ENCODE data around the gene TBC1D8B. TPM values are rescaled to one million over a fixed set of nuclear protein-coding genes. Genes with fewer than 3 reads are reported as not detected.
"Not testable (repeated sequence)": the region's sequence is repeated elsewhere in the genome, so short reads cannot be mapped to it uniquely, and the experiment has no call there.

TBC1D8B gene
- 0.78 TPM for total RNA-seq

DNA sequence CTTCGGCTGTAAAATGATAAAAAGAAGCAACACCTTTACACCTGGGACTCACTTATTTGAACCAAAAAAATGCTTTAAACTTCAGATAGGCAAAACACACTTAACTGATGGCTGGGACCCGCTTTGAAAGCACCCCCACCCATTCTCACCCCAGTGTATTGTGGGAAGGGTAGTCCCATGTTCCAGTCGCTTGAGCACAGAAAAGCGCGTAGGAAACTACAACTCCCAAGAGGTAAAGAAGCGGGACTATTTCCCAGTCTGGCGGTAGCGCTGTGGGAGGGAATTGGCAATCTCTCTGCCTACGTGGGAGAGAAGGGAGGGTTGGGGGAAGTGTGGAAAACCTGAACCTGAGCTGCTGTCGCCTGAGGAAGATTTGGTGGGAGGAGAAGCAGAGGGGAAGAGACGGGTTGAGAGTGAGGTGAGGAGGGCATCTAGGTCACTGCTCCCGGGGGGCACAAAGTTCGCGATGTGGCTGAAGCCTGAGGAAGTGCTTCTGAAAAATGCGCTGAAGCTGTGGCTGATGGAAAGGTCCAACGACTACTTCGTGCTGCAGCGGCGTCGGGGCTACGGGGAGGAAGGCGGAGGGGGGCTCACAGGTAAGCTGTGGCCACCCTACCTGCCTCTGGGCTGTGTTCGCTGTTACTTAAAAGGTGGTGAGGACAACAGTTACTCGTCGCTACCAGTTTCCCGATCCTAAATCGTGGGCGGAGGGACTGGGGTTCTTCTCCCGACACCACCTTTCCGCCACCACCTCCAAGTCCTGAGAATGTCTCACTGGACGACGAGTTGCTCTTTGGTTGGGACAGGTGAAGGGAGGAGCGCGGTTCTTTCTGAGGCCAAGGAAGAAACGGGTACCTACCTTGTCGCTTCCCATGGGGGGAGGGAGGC is at the start of gene TBC1D8B:
TSS of gene TBC1D8B (plus strand) at position 286 of the 888 bp plus-strand sequence. CDS start at position 467, 181 bp downstream.
- peak; percentile 60 for DNase-seq

DNA sequence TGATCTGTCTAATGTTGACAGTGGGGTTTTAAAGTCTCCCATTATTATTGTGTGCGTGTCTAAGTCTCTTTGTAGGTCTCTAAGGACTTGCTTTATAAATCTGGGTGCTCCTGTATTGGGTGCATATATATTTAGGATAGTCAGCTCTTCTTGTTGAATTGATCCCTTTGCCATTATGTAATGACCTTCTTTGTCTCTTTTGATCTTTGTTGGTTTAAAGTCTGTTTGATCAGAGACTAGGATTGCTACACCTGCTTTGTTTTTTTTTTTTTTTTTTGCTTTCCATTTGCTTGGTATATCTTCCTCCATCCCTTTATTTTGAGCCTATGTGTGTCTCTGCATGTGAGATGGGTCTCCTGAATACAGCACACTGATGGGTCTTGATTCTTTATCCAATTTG is 33.2 kb upstream of the TBC1D8B start:
- DNase-seq = not testable (repeated sequence)

DNA sequence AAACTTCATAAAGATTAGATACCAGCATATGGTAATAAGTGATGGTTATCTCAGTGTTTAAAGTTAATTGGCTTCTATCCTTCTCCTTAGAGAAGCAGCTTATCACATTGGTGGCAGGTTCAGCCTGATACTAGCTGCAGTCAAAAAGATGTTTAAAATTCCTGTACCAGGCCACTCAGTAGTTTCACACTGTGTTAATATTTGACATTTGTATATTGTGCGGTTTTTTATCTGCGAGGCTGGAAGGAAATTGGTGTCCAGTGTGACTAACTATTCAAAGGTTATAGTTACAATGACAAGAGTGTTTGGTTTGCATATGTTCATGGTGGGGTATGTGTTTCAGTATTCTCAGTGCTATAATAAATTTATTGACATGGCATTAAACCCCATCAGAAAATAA is 27.5 kb upstream of the TBC1D8B start:
- no peak for DNase-seq

DNA sequence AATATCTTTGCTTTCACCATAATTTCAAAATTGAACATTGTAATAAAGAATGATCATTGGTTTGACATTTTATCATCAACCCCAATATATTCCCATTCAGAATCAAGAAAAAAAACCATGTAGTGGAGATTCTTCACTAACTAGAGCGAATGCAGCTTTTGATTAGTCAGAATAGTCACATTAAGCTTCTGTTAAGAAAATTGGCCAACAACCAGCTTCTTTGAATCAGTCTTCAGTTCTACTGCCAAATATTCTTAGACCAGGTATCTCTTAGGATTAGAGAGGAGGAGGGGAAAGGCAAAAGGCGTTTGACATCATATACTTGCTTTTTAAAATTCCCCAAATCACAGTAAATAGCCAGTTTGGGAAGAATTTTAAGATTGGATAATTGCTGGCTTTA is 22.2 kb upstream of the TBC1D8B start:
- no peak for DNase-seq

DNA sequence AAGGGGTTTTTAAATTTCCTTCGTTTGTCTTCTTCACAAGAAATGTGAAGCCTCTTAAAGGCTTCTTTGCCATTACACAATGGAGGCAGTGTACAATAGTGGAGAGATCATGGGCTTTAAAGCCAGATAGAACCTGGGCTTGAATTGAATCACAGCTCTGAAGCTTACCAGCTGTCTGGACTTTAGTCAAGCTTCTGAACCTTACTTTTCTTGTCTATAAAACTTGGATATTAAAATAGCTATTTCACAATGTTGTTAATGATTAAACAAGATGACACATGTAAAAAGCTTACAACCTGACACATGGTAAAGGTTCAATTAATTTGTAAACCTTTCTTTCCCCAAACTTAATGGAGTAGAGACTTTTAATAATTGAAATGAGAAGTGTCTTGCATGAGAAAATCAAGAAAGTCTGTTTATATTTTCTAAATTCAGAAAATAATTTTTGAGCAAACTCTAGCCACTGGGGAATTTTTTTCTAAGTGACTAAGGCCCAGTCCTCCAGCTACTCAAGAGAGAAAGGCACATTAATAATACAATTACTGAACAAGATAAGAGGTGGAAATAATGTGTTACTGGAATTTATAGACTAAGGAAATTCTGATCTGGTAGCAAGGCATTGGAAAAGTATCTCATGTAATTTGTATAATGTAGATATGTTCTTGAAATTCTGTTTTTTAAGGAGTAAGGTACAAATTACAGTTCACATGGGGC is 21.7 kb upstream of the TBC1D8B start:
- no peak for DNase-seq

DNA sequence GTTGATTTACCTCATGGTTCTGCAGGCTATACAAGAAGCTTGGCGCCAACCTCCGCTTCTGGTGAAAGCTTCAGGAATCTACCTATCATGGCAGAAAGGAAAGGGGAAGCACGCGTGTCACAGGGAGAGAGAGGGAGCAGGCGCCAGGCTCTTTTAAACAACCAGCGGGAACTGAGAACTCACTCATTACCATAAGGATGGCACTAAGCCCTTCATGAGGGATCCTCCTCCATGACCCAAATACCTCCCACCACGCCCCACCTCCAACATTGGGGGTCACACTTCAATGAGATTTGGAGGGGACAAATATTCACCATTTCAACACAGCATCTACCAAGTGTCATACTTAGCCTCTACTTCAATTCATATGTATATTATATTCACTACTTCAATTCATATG is 18.8 kb upstream of the TBC1D8B start:
- DNase-seq = no peak

DNA sequence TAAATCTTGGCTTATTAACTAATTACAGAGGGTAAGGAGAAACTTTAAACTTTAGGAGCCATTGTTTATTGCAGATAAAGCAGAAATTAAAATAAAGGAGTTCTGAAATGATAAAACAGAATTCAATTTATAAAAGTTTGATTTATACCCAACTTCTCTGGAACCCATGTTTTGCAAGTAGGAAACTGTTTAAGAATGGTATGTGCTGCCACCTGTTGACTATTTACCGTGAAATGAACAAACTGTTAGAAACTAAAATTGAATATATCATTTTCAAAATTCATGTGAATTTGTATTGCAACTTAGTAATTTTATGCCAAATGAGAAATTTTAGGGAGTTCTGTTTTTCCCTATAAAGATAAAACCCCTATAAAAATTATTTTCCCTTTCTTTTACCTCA is 11.0 kb upstream of the TBC1D8B start:
- DNase-seq = no peak

DNA sequence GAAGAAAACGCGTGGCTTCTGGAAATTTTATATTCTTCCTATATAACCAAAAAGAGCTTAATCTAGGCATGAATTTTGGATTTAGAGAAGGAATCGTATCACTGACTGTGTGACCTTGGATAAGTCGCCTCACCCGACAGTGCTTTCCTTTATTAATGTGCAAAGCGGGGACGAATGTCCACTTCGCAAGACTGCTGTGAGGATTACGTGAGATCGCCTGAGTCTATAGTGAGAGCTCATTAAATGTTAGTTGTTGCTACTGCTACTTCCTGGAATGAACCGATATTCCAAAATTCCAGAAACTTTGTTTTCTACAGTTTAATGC is 448 bp upstream of the TBC1D8B start:
- DNase-seq = no peak

DNA sequence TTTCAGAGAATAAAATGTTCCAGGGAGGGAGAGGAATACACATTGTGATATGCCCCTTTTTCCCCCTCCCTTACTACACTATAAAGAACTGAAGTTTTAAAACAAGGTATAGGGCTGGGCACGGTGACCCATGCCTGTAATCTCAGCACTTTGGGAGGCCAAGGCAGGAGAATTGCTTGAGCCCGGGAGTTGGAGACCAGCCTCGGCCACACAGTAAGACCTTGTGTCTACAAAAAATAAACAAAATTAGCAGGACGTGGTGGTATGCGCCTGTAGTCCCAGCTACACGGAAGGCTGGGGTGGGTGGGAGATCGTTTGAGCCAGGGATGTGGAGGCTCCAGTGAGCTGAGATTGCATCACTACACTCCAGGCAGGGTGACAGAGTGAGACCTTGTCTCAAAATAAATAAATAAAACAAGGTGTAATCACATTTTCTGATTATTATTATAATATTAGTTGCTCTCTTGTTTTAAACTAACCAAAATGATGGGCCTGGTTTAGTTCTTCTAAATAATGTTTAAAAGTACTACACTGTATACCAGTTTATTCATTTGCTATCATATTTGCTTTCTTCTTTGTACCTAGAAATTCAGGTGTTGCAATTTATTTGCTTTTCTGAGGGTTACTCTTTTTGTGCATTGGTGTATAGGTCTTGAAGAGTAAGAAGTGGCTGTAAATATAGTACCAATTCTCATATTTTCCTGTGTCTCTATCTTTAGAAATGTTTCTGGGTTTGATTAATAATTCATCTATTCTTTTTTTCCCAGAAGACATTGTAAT is 8.8 kb downstream of the TBC1D8B start:
- no peak for DNase-seq

DNA sequence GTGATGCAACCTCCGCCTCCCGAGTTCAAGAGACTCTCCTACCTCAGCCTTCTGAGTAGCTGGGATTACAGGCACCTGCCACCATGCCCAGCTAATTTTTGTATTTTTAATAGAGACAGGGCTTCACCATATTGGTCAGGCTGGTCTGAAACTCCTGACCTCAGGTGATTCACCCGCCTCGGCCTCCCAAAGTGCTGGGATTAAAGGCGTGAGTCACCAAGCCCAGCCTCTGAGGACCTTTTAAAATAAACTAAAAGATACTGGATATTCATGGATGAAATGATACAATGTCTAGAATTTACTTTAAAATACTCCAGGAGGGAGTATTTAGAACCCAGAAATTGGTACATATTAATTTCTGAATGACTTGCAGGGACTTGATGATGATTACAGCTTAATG is 10.5 kb downstream of the TBC1D8B start:
- DNase-seq = not testable (repeated sequence)

DNA sequence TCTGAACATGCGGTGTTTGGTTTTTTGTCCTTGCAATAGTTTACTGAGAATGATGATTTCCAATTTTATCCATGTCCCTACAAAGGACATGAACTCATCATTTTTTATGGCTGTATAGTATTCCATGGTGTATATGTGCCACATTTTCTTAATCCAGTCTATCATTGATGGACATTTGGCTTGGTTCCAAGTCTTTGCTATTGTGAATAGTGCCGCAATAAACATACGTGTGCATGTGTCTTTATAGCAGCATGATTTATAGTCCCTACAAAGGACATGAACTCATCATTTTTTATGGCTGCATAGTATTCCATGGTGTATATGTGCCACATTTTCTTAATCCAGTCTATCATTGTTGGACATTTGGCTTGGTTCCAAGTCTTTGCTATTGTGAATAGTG is 11.6 kb downstream of the TBC1D8B start:
- not testable (repeated sequence) for DNase-seq

DNA sequence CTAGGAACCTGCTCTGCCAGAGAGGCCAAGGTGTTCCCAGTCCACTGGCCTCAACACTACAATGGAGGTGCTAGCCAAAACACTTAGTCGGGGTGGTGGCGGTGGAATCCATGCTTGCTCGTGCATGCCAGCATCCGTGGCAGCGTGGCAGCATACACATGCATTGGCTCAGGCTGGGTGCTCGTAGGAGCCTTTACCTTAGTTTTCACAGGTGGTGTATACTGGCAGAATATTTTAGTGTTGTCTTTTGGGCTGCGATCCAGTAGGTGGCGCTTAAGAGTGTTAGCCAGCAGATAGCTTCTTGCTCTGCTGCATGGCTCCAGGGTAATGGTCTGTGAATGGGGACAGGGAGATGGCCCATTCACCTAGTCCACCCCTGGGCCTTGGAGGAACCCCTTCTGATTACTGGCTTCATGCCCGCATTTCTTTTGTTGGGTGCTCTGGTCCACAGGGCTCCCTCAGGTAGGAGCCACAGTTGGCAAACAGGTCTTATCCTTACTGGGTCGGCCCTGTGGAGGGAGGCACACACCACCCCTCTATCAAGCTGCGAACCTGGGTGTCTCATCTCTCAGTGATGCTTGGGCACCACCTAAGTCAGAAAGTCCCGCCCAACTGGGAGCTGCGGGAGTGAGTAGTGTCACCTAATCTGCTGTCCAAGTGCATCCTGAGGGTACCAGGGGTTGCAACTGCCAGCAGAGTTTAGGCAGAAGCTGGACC is 60.7 kb downstream of the TBC1D8B start:
- DNase-seq = no peak

DNA sequence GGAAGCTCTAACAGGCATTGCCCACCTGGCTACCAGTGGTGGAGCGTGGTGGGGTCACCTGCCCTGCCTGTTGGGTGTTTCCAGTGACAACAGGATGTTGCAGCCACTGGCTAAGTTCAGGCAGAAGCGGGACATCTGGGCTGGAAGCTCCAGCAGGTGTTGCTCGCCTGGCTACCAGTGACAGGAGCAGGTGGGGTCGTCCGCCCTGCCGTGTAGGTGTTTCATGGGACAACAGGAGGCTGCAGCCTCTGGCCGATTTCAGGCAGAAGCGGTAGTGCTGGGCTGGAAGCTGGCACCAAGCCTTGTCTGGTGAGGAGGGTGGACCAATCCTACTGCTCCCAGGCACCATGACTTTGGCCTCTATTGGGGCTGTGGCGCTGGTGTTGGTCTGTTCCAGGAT is 61.2 kb downstream of the TBC1D8B start:
- no peak for DNase-seq

DNA sequence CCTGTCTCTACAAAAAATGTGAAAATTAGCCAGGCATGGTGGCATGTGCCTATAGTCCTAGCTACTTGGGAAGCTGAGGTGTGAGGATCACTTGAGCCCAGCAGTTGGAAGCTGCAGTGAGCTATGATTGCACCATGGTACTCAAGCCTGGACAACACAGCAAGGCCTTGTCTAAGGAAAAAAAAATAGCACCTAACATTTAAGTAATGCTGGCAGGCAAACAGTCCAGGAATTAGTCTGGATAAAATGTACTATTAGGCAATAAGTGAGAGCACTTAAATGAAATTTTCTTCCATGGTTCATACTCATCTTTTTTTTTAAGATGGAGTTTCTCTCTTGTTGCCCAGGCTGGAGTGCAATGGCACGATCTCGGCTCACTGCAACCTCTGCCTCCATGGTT is 70.3 kb downstream of the TBC1D8B start:
- DNase-seq = not testable (repeated sequence)

DNA sequence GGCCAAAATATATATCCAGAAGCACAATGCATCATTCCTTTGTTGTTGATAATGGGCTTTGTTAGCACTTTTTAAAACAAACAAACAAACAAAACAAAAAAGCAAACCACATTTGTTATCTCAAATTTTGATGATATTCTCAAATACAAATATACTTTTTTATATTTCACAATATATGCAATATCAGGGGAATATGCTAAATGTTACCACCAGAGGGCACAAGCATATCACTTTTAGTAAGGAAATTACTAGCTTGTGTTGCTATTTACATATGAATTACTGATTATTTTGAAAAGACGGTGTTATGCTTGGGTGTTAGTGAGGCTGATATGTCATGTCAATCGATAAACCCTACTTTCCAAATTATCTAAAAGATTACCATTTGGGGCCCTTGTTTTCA is 71.6 kb downstream of the TBC1D8B start:
- no peak for DNase-seq

DNA sequence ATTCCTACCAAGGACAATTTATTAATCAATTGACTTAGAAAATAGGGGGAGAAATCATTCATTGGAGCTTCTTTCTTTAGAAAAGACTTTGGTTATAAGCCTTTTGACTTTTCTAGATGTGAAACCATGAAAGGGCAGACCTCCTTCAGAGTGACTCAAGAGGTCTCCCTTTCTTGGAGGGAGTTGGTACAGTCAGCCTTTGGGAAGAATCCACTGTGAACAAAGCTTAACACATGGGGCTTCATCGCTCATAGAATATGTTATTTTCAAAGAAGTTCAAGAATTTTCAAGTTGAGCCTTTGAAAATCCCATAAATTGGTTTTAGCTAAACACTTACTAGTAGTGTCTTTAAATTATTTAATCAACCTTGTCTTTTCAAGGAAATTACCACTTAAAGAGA is 72.7 kb downstream of the TBC1D8B start:
- no peak for DNase-seq

DNA sequence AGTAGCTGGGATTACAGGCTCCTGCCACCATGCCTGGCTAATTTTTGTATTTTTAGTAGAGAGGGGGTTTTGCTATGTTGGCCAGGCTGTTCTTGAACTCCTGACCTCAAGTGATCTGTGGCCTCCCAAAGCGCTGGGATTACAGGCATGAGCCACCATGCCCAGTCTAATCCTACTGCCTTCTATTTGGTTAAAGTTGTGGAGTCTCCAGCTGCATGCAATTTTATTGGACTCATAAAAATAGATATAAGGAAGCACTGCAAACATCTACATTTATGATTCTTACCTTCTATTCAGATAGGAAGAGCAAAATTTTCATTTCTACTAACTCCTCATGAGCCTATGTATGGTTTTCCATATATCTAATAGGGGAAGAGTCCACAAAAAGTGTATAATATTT is 87.0 kb downstream of the TBC1D8B start:
- DNase-seq = no peak

DNA sequence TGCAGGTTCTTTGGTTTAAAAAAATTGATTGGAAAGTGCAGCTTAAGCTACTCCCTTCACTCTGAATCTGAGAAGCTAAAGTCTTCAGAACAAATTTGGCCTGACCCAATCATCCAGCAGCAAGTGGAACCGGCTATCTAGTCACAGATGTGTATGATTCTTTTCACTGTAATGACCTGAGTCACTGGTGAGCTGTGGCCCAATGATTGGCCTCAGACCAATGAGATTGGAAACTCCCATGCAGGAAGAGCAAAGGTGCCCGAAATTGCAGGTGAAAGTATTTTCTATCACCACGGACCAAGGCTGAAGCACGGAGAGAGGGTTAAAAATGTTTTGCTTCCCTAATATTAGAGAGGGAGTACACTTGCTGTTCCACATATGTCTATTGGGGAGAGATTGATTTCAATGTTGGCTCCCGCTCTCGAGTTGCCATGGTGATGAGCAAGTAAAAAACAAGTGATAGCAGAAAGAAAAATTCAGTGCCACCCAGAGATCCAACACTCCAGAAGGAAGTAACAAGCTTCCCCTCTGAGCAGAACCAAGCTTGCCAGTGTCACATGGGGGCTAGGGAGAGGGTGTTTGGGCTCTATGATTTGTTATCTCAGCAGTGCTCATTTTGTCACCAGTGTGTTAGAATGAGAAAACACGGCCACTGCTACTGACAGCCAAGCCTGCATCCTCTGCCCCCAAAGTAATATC is 89.4 kb downstream of the TBC1D8B start:
- no peak for DNase-seq

DNA sequence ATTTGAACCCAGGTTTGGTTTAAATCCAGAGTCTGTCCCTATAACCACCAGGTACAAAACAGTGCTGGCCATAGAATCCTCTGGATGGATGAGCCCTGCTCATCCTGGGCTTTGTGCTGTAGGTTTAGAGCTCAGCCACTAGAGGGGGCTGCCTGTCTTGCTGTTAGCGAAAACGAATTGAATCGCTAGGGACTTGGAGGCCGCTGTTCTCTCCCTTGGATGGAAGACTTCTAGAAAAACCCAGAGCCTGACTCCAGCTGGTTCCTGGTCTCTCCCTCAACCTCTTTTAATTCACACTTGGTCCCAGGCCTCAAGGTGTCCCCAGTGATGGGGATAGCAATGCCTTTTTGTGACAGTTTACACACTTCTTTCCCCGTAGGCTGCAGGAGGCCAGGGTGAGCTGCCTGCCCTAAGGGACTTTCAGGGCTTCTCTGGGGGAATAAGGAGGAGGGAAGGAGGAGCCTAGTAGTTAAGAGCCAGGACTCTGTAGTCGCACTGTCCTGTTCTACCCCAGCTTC is 92.0 kb downstream of the TBC1D8B start:
- DNase-seq = peak; percentile 33

DNA sequence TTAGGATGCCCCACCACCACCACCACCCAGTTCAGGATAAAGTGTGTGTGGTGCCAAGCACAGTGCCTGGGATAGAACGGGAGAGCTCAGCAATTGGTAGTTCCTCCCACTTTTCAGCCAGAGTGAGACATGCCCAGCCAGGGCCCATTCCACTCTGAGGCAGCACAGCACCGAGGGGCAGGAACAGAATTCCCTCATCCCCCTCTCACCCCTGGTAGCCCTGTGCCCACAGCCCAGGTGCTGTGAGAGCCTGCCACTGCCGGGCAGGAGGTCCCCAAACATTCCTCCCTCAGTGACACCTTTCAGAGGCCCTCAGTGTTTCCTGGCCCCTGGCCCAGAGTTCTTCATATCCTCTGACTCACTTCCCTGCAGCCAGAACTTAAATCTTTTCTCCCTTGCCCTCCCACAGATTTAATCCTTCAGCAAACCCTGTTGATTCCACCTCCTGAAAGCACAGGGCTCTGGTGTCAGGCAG is 92.5 kb downstream of the TBC1D8B start:
- no peak for DNase-seq

DNA sequence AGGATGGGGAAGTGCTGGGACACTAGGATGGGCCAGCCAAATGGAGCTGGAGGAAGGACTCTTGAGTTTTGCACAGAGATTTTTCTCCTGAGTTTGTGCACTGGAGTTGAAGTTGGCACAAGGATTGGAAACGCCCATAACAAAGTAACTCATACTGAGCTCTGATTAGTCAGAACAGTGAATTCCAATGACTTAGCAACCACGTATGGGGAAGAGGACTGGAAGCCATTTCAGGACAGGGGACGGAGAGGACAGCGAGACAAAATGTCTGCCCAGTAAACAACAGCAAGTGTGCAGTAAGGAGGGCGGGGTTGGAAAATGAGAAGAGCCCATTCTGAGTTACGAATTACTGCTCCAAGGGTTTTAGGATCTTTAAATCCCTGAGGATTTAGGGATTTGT is 94.8 kb downstream of the TBC1D8B start:
- DNase-seq = no peak

Data from occipital lobe (tissue), 2 donors.